ENCODE measurements around the gene SLC6A7. TPM values are rescaled to one million over a fixed set of nuclear protein-coding genes. Genes with fewer than 3 reads are reported as not detected.

The SLC6A7 gene
- total RNA-seq, 1 donor from 2014 or later: not detected

DNA sequence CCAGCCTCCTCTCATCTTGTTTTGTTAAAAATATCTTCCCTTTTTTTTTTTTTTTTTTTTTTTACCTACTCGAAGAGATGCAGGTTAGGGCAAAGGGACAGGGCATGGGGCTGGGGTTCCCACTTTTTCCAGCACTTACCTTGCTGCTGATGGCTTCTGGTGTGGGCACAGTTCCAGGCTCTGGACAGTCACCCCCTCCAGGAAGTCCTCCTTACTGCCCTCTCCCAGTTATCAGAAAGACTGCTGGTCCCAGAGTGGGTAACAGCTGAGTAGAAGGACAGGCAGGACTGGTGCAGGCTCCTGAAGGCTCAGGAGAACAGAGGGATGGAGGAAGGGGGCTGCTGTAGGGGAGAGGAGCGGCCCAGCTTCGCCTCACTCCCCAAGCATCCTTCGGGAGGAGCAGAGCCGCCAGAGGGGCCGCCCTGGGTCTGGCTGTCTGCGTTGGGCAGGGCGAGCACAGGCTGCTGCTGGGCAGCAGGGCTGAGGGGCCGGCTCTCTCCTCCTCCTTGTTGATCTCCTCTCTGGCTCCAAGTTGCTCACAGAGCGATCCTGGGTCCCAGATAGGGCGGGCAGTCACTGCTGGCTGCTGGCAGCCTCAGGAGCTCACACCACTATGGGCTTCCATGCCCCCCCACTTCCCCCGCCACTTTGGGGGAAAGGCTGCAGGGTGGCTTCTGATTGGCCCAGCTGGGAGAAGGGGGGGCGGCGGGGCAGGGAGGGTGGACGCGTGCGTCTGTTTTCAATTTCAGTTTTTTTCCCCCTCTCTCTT, 34.4 kb upstream of the SLC6A7 start, which contains the start of gene PDGFRB:
Gene PDGFRB, minus strand, starts transcription at position 588 of the 769 bp plus-strand sequence. CDS start 18,798 bp downstream, outside the sequence.
- DNase-seq (ENCODE audit: low read depth in 2 of 2): peak; percentile 48 to 55

GRCh38 chr5:150156027-150156368, 33.9 kb upstream of the SLC6A7 start:
- DNase-seq (ENCODE audit: low read depth in 2 of 2): no peak

DNA sequence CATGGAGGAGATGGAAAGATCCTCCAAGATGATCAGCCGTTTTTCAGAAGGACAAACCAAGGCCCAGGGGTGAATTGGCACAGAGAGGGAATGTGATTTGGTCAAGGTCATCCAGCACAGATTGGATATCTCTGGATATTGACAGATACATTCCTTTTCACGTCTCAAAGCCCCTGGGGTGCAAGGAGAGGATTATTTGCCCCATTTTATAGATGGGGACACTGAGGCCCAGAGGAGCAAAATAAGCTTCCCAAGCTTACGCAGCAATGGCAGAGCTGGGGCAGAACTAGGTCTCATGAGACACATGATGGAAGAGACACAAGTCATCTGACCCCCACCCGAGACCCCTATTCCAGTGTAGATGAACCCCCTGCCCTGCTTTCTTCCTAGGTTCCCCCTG, 33.3 kb upstream of the SLC6A7 start:
- no peak for DNase-seq (ENCODE audit: low read depth in 2 of 2)

DNA sequence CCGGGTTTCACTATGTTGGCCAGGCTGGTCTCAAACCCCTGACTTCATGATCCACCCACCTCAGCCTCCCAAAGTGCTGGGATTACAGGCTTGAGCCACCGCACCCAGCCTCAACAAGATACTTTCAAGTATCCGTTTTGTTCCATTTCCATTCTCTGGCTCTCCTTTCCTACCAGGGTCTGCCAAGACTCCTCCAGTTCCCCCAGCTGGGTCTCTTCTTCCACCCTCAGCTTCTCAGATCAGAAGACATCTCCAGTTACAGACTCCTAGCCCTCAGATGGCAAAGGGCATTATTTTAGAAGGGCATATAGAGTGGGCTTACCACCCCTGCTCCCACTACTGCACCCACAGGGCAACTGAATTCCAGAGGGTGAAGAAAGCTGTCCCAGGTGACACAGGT, 32.7 kb upstream of the SLC6A7 start:
- DNase-seq (ENCODE audit: low read depth in 2 of 2): no peak

DNA sequence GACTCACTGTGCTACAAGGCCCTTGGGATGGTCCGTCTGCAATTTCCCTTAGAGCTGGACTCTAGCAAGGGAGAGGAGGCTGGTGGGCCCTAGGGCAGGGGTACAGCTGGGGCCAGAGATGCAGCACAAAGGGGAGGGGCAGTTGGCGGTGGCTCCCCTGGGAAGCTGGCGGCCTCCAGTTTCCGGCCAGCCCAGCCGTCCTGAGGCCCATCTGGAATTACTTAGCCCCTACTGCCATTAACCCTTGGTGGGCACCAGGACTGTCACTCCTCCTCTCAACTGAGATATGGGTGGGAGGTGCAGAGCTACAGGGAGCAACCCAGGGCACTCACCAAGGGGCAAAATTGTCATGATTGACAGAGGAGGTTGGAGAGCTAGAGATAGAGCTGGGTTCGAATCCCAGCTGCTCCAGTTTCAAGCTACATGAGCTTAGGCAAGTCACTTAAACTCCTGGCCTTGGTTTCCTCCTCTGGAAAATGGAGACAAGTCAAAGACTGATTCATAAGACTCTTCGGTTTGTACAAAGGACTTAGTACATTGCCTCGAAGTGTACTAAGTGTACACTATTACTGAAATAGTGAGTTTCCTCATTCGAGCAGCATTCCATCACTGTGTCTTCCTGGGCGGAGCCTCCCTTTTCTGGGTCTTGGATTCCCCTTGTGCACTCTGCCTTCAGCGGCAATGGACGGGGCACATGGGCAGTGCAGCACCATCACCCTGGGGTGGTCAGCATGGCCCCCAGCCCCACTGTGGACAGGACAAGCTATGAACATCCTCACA, 31.5 kb upstream of the SLC6A7 start:
- DNase-seq (ENCODE audit: low read depth in 2 of 2): no peak

GRCh38 chr5:150159031-150159430, 30.8 kb upstream of the SLC6A7 start:
- no peak for DNase-seq (ENCODE audit: low read depth in 2 of 2)

DNA sequence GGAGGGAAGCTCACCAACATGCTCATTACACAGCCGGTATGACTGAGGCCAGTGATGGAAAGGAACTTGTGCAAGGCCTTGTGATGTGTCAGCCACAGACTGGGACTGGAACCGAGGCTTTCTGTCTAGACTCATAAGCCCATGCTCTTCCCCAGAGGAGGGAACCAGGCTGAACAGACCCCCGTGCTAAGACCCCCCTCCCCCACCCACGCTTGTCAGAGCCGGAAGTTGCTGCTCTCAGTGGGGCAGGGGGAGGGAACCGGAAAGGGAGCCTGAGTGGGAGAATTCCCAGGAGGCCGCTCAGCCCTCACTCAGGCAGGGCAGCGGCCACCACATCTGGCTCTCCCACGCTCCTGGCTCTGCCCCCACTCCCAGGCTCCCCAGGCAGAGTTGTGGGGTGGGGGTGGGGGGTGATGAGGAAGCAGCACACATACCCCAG, 30.1 kb upstream of the SLC6A7 start:
- DNase-seq (ENCODE audit: low read depth in 2 of 2): peak; percentile 23 to 36

DNA sequence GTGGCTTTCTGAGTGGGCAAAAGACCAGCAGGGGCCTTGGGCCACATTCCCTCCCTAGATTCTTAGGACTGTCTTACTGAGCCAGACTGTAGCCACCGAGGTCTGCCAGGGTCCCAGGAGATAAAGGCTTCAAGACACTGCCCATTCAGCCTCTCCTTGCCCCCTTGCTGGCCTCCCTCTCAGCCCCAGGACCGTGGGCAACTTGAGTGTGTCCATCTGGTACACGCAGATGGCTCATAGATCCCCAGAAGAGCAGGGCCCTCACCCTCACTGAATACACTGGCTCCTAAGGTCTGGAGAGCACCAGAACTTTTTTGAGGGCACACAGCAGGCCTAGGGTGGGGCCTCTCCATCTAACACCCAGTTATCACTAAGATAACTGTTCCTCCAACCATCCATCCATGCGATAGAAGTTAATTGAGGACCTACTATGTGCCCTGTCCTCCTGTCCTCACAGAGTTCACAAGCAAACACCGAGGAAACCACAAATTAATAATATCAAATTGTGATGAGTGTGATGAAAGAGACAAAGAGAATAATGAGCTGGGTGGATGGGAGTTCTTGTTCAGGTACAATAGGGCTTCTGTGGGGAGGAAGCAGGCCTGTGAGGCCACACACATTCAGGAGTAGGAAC, 29.3 kb upstream of the SLC6A7 start:
- no peak for DNase-seq (ENCODE audit: low read depth in 2 of 2)

- DNase-seq (ENCODE audit: low read depth in 2 of 2): peak; percentile 66 to 74
Observed at GRCh38 chr5:150161242-150162141, 28.4 kb upstream of the SLC6A7 start.

DNA sequence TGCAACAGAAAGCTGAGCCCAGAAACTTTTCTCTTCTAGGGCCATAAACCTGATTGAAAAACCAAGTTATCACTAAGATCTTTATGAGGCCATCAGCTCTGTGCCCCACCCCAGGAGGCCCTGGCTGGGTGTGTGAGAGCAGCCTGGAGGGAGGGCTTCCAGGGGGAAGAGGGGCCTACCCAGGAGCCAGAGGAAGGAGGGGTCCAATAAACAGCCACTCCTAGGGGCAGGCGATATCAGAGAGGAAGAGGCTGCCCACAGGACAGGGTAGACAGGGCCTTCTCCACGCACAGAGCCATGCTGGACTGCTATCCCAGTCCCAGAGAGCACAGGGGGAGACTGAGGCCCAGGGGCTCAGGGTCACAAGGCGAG, 27.7 kb upstream of the SLC6A7 start:
- DNase-seq (ENCODE audit: low read depth in 2 of 2): no peak

- DNase-seq (ENCODE audit: low read depth in 2 of 2): no peak
Observed at GRCh38 chr5:150163035-150163434, 26.8 kb upstream of the SLC6A7 start.

DNA sequence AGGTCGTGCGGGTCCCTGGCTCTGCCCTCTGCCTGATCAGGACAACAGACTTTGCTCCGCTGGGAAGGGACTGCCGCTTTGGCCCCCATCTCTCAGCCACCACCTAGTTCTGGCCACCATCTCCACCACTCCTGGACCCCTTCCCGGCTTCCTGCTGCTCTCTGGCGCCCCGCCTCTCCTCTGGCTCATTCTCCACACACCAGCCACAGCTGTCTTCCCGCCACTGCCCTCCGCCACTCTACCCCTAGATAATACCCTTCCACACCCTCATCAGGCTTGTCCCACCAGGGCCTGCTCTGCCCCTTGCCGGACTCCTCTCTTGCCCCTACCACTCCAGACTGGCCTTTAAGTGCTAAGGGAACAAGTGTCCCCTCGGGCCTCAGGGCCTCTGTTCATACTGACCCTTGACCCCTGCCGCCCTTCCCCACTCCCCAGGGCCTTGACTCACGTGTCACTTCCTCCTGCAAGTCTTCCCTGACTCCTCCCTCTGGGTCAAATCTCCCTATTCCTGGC, 26.3 kb upstream of the SLC6A7 start:
- no peak for DNase-seq (ENCODE audit: low read depth in 2 of 2)

- DNase-seq (ENCODE audit: low read depth in 2 of 2): peak; percentile 23 to 32
Observed at GRCh38 chr5:150164211-150164980, 25.5 kb upstream of the SLC6A7 start.

- no peak for DNase-seq (ENCODE audit: low read depth in 2 of 2)
Observed at GRCh38 chr5:150166037-150166649, 23.7 kb upstream of the SLC6A7 start.

DNA sequence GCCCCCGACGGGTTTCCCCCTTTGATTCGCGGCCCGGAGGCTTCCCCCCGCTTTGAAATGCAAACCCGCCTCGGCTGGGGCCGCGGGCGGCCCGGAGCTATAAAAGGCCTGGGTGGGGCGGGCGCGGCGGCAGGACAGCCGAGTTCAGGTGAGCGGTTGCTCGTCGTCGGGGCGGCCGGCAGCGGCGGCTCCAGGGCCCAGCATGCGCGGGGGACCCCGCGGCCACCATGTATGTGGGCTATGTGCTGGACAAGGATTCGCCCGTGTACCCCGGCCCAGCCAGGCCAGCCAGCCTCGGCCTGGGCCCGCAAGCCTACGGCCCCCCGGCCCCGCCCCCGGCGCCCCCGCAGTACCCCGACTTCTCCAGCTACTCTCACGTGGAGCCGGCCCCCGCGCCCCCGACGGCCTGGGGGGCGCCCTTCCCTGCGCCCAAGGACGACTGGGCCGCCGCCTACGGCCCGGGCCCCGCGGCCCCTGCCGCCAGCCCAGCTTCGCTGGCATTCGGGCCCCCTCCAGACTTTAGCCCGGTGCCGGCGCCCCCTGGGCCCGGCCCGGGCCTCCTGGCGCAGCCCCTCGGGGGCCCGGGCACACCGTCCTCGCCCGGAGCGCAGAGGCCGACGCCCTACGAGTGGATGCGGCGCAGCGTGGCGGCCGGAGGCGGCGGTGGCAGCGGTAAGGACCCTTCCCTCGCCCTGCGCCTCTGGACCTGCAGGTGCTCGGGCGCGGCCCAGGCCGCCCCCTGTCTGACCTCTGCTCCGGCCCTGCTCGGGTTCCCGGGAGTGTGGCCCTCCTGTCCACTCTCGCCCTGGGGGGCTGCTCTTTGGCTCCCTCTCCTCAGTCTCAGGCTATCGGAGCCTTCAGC, 23.0 kb upstream of the SLC6A7 start, which contains the start of gene CDX1:
Gene CDX1, plus strand, starts transcription at position 129 of the 862 bp plus-strand sequence. Its CDS starts 99 bp downstream, at position 228.
- DNase-seq (ENCODE audit: low read depth in 2 of 2): no peak

- DNase-seq (ENCODE audit: low read depth in 2 of 2): no peak
Observed at GRCh38 chr5:150167512-150167850, 22.4 kb upstream of the SLC6A7 start.

GRCh38 chr5:150167908-150168307, 22.0 kb upstream of the SLC6A7 start:
- DNase-seq (ENCODE audit: low read depth in 2 of 2): no peak

DNA sequence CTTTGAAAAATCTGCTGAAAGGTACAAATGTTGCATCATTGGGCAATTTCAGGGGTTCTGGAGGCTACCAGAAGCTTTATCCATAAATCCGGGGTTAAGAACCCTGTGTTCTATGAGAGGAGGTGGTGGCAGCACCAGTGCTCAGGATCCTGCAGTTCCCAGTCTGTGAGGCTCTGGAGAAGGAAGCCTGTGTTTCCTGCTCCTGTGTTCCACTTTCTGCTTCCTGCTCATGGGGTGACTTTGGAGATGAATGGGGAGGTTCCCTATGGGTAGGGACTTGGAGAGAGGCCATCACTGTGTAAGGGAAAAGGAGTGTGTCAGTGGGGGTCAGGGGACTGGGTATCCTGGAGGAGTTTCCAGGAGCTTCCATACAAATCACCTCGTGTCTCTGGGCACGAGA, 21.0 kb upstream of the SLC6A7 start:
- peak; percentile 22 to 40 for DNase-seq (ENCODE audit: low read depth in 2 of 2)

DNA sequence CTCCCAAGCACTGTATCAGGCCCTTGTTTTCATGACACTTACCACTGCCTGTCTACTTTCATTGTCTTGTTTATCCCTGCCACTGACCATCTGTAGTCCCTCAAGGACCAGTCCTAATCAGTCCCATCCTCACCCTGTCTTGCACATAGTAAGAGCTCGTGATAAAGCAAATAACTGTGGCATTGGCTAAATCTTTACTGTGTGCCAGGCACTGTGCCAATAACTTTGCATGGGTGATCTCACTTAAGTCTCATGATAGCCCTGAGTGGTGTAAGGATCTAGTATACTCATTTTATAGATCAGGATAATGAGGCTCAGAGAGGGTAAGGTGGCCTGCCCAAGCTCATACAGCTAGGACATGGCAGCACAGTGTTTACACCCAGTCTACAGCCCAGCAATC, 17.7 kb upstream of the SLC6A7 start:
- no peak for DNase-seq (ENCODE audit: low read depth in 2 of 2)

Data from lung microvascular endothelial cell (primary cell).